ENCODE measurements around the gene PIGQ. TPM values are rescaled to one million over a fixed set of nuclear protein-coding genes. Genes with fewer than 3 reads are reported as not detected.

Gene PIGQ
- total and polyA plus RNA-seq, 8 donors = 14.3 to 217 (median 48.2) TPM

- no peak overlapping the region for H3K4me3 ChIP-seq
- peaks cover 8 to 42% (median 33%) of the 10 kb centered on the region in 4 donors for H3K36me3 ChIP-seq
- intact Hi-C loops (cut with DNase I; ENCODE audit: low total_unique reads) = no loop called here
- peak overlapping the region in 2 of 5 donors; percentile 16 to 26 for H3K27ac ChIP-seq
- H3K9me3 ChIP-seq = no peaks in the 10 kb centered on the region
- H3K4me1 ChIP-seq = peaks cover 6 to 30% (median 25%) of the 10 kb centered on the region in 4 donors
- TF ChIP-seq EP300 (IDR thresholded peaks at IDR 0.05) (no peak), POLR2A (IDR thresholded peaks at IDR 0.05) (no peak), POLR2AphosphoS5 (IDR thresholded peaks at IDR 0.05) (no peak)
- TF ChIP-seq, protein P1, sequence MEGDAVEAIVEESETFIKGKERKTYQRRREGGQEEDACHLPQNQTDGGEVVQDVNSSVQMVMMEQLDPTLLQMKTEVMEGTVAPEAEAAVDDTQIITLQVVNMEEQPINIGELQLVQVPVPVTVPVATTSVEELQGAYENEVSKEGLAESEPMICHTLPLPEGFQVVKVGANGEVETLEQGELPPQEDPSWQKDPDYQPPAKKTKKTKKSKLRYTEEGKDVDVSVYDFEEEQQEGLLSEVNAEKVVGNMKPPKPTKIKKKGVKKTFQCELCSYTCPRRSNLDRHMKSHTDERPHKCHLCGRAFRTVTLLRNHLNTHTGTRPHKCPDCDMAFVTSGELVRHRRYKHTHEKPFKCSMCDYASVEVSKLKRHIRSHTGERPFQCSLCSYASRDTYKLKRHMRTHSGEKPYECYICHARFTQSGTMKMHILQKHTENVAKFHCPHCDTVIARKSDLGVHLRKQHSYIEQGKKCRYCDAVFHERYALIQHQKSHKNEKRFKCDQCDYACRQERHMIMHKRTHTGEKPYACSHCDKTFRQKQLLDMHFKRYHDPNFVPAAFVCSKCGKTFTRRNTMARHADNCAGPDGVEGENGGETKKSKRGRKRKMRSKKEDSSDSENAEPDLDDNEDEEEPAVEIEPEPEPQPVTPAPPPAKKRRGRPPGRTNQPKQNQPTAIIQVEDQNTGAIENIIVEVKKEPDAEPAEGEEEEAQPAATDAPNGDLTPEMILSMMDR (IDR thresholded peaks at IDR 0.05) = no peak
- 88 to 95% (median 94%) methylated on average over 24 to 43 of the region's 43 CpGs for WGBS, 5 donors
- DNase-seq = peak in 1 of 2 donors; percentile 42
- no peaks in the 10 kb centered on the region for H3K27me3 ChIP-seq
These were observed 29.3 kb downstream of the PIGQ start for GRCh38 chr16:598823-599739.

- peaks cover 0 to 5% (median 0%) of the 10 kb centered on the region in 4 donors for H3K9me3 ChIP-seq
- WGBS, 5 donors = 40 to 55% (median 50%) methylated on average over 7 of the region's 7 CpGs
- no peak overlapping the region for H3K27ac ChIP-seq
- no peak overlapping the region for H3K4me3 ChIP-seq
- H3K36me3 ChIP-seq = peaks cover 8 to 42% (median 33%) of the 10 kb centered on the region in 4 donors
- intact Hi-C loops (cut with DNase I; ENCODE audit: low total_unique reads) = no loop called here
- peaks cover 0 to 13% (median 9%) of the 10 kb centered on the region in 4 donors for H3K4me1 ChIP-seq
- TF ChIP-seq, protein P1 (IDR thresholded peaks at IDR 0.05) = no peak
- no peak for TF ChIP-seq EP300 (IDR thresholded peaks at IDR 0.05)
- DNase-seq = no peak
- no peaks in the 10 kb centered on the region for H3K27me3 ChIP-seq
These were observed 31.0 kb downstream of the PIGQ start for GRCh38 chr16:600781-601180.

- TF ChIP-seq, protein P1 (IDR thresholded peaks at IDR 0.05) = no peak
- TF ChIP-seq POLR2A (IDR thresholded peaks at IDR 0.05) (no peak), POLR2AphosphoS5 (IDR thresholded peaks at IDR 0.05) (no peak), EP300 (IDR thresholded peaks at IDR 0.05) (no peak)
- H3K36me3 ChIP-seq = peaks cover 3 to 21% (median 19%) of the 10 kb centered on the region in 4 donors
- H3K9me3 ChIP-seq = peaks cover 0 to 5% (median 0%) of the 10 kb centered on the region in 4 donors
- no peaks in the 10 kb centered on the region for H3K27me3 ChIP-seq
- whole genome bisulfite sequencing, 5 donors = 75 to 89% (median 85%) methylated on average over 5 of the region's 5 CpGs
- no peak overlapping the region for H3K4me3 ChIP-seq
- H3K4me1 ChIP-seq = peaks cover 0 to 14% (median 6%) of the 10 kb centered on the region in 4 donors
- DNase-seq = no peak
- intact Hi-C loops (cut with DNase I; ENCODE audit: low total_unique reads) = no loop called here
- H3K27ac ChIP-seq = no peak overlapping the region
These were observed 34.2 kb downstream of the PIGQ start for GRCh38 chr16:603933-604332.

DNA sequence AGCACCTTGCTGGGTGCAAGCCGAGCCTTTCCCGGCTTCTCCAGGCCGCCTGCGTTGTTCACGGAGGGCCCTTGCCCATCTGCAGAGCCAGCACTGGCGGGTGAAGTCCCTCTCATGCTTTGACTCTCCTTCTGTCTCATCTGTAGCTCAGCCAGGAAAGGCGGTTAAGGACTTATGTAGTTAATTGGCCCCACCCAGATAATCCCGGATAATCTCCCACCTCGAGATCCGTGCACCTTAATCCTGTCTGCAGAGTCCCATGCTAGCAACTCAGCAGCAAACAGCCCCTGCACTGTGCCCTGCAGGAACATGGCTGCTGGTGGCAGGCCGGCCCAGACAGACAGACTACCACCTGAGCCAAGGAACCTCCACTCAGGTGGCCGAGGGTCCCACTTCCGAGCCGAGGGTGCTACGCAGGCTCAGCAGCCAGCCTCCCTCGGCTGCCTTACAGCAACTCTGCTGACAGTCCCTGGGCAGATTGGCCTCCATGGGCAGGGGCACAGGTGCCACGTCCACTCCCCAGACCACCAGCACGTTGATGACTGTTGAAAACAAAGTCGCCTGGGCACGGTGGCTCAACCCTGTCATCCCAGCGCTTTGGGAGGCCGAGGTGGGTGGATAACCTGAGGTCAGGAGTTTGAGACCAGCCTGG lies 37.0 kb downstream of the PIGQ start:
- no peaks in the 10 kb centered on the region for H3K27me3 ChIP-seq
- DNase-seq = no peak
- H3K27ac ChIP-seq = no peak overlapping the region
- no peaks in the 10 kb centered on the region for H3K36me3 ChIP-seq
- peaks cover 0 to 32% (median 22%) of the 10 kb centered on the region in 4 donors for H3K4me1 ChIP-seq
- WGBS, 5 donors = 89 to 95% (median 94%) methylated on average over 19 to 22 of the region's 22 CpGs
- no peak overlapping the region for H3K4me3 ChIP-seq
- peaks cover 0 to 5% (median 0%) of the 10 kb centered on the region in 4 donors for H3K9me3 ChIP-seq
- intact Hi-C loops (cut with DNase I; ENCODE audit: low total_unique reads) = no loop called here
- TF ChIP-seq, protein P1 (IDR thresholded peaks at IDR 0.05) = no peak
- TF ChIP-seq POLR2AphosphoS5 (IDR thresholded peaks at IDR 0.05) (no peak), EP300 (IDR thresholded peaks at IDR 0.05) (no peak), POLR2A (IDR thresholded peaks at IDR 0.05) (no peak)
